Retinal pigment epithelial cell (primary cell): Measurements from ENCODE around the gene MXD4.

Source experiments
- DNase-seq: peaks from one replicate; pipeline ENCODE4 v3.0.0-alpha.2; 2010; ENCODE audit warnings: low read depth
- H3K4me3 ChIP-seq: 2 replicates; pipeline ENCODE4 v1.5.1; 2011; ENCODE audit warnings: mild to moderate bottlenecking, low read length, control low read depth, moderate library complexity
- TF ChIP-seq, protein P1 (sequence below): conservative IDR thresholded peaks from 2 replicates; pipeline ENCODE4 v1.5.1; 2011; ENCODE audit warnings: low read depth, low read length, control low read depth, inconsistent platforms

The MXD4 gene

DNA sequence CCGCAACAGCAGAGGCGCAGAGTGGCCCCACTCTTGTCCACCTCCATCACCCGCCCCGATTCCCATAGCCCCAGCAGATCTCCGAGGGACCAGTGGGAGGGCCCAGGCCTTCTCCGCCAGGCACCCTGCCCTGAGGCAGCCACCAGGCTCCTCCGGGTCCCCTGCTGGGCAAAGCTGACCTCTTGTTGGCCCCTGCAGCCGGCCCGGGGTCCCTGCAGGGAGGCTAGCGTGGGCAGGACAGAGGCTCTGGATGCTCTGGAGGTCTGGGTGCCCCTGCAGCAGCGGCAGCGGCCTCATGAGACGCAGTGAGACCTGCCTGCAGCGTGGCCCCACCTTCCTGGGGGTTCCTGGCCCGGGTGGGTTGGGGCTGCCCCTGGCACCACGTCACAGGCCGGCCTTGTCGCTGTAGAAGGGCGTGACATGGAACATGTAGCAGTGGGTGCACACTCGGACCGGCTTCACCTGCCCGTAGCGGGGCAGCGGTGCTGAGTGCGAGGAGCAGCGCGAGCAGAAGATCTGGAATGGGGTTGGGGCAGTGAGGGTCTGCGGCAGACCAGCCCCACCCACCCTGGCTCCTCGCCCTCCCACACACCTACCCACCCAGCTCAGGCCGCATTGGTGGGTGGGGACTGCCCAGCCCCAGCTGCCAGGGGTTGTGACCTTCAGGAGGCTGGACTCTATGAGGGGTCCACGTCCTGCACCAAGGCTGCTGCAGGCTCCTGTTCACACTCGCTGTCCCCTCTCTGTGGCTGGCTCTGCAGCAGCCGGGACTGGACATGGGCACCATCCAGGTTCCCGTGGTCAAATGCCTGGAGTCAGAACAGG lies 8.6 kb upstream of the MXD4 start:
- TF ChIP-seq, protein P1, sequence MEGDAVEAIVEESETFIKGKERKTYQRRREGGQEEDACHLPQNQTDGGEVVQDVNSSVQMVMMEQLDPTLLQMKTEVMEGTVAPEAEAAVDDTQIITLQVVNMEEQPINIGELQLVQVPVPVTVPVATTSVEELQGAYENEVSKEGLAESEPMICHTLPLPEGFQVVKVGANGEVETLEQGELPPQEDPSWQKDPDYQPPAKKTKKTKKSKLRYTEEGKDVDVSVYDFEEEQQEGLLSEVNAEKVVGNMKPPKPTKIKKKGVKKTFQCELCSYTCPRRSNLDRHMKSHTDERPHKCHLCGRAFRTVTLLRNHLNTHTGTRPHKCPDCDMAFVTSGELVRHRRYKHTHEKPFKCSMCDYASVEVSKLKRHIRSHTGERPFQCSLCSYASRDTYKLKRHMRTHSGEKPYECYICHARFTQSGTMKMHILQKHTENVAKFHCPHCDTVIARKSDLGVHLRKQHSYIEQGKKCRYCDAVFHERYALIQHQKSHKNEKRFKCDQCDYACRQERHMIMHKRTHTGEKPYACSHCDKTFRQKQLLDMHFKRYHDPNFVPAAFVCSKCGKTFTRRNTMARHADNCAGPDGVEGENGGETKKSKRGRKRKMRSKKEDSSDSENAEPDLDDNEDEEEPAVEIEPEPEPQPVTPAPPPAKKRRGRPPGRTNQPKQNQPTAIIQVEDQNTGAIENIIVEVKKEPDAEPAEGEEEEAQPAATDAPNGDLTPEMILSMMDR = no peak
- no peak overlapping the region for H3K4me3 ChIP-seq
- no peak for DNase-seq

DNA sequence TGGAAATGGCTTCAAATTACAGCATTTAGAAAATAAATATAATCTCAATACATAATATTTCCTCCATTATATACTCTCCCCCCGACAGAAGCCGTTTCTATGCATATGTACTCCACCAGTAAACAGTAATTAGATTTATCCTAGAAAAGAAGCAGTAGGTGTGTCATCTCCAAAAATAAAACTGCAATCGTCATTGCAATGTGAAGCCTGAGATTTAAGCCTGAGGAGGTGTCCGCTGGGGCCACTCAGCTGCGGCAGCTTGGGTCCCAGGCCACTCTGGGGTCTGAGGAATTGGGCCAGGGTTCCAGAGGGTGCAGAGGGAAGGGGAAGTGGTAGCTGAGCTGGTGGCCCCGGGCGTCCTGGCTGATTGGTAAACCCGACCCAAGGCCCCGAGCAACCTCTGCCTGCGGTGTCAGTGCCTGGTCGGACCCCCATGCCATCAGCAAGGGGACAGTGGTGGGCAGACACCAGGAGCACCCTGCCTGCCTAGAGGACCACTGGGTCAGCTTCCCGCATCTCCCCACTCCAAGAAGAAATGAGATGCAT lies 7.8 kb upstream of the MXD4 start:
- TF ChIP-seq, protein P1 = no peak
- DNase-seq = no peak
- no peak overlapping the region for H3K4me3 ChIP-seq

DNA sequence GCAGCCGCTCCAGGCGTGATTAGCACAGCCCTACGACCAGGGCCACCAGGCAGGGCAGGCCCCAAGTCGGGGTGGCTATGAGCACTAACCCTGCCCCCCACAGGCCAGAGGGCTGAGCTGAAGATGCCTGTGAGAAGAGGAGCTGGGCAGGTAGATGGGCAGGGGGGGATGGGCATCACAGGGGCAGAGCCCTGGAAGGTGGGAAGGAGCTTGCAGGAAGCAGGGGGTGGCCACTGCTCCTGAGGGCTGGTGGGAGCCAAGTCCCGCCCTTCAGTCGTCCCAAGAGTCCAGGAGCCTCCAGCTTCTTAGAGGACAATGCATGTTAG lies 7.3 kb upstream of the MXD4 start:
- no peak overlapping the region for H3K4me3 ChIP-seq
- TF ChIP-seq, protein P1 = no peak
- no peak for DNase-seq

DNA sequence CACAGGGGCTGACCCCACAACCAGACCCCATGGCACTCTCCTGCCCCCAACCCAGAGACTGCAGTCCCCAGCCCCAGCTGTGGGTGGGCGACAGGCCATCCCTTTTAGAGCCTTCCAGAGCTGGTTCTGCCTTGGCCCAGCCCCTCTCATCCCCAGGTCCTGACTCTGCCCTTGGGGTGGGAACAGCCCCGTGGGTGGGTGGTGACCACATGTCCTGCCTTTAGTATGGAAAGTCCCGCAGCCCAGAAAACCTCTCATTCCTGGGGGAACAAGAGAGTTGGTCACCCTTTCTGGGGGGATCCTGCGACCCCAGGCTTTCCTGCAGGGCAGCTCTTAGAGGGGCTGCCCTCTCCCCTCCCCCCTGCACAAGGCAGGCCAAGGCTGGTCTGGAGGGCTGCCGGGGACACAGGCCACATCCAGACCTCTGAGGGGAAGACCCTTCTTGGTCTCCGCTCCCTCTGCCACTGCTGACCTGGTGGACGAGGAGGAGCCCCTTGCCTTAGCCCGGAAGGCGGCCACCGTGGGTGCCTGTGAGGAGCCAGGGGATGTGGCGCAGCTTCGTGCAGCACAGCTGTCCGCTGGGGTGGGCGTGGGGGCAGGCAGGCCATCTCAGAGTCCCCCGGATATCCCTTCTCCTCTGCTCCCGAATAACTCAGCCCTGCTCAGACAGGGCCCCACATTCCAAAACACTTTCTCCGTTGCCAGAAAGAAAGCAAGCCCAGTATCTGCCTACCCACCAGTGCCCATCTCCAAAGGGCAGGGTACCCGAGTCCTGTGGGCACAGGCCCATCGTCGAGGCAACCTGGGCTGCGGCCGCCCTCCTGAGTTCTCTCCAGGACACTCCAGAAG lies 6.7 kb upstream of the MXD4 start:
- no peak overlapping the region for H3K4me3 ChIP-seq

DNA sequence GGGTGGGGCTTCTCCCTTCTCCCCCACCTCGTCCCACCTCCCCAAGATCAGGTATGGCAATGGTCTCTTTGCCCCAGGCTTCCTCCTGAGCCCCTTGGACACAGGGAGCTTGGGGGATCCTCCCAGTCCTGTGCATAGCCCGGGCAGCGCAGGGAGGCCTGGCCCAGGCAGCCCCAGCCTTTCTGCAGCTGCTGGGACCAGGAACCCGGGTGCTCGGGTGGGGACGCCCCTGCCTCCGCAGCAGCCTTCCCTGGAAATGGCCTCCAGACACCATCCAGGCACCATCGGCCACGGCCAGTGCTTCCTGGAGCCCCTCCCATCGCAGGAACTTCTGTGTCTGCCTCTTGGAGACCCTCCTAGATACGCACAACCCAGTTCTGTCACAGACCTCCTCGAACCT lies 5.9 kb upstream of the MXD4 start:
- TF ChIP-seq, protein P1 = no peak
- DNase-seq = no peak
- H3K4me3 ChIP-seq = no peak overlapping the region

More for the DNA sequence above, 6.7 kb upstream of the MXD4 start:
- TF ChIP-seq, protein P1 = no peak
- no peak for DNase-seq

DNA sequence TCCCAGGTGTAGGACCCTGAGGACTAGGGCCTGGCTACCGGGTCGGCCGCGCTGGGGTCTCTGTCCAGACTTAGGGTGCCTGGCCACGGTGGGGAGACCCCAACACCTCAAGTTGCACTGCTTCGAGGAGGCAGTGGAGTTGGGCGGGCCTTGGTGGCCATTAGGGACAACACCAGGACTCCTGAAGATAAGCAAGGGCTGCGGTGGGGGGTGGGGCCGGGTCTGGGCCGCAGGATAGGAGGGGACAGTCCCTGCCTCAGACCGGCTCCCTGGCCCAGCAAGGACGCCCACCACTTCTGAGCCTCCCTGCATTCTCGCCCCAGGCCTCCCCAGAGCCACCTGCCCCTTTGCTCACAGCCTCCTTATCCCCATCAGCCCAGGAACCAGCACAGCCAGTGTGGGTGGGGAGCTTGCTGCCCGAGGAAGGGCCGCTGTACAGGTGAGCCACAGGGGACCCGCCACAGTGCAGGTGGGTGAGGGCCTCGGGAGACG lies 5.5 kb upstream of the MXD4 start:
- DNase-seq = no peak
- TF ChIP-seq, protein P1 = no peak

More for the DNA sequence above, 5.5 kb upstream of the MXD4 start:
- H3K4me3 ChIP-seq = no peak overlapping the region
